GM12864 (cell line): ENCODE measurements around the gene RASL10B.

Experiments used
- DNase-seq: peaks from one replicate; pipeline ENCODE4 v3.0.0-alpha.2; 2011; ENCODE audit warnings: low read depth
- H3K4me3 ChIP-seq: 2 replicates; pipeline ENCODE4 v1.5.1; 2011; ENCODE audit warnings: mild to moderate bottlenecking, low read depth, low read length, control low read depth
- CTCF ChIP-seq: IDR thresholded peaks from 2 replicates; pipeline ENCODE4 v1.5.1; 2011; ENCODE audit warnings: low read depth, mild to moderate bottlenecking, moderate library complexity, low read length, control low read depth, inconsistent platforms; ENCODE audit errors: missing control alignments

RASL10B gene

GRCh38 chr17:35732806-35733136, 1.3 kb downstream of the RASL10B start:
- DNase-seq = no peak
- H3K4me3 ChIP-seq = no peak overlapping the region
- TF ChIP-seq CTCF = no peak

GRCh38 chr17:35733366-35733765, 1.9 kb downstream of the RASL10B start:
- DNase-seq = no peak
- H3K4me3 ChIP-seq = no peak overlapping the region
- TF ChIP-seq CTCF = no peak

GRCh38 chr17:35734396-35734795, 3.0 kb downstream of the RASL10B start:
- no peak for TF ChIP-seq CTCF
- DNase-seq = no peak
- H3K4me3 ChIP-seq = no peak overlapping the region

GRCh38 chr17:35735036-35735805, 3.8 kb downstream of the RASL10B start:
- no peak for TF ChIP-seq CTCF
- no peak overlapping the region for H3K4me3 ChIP-seq
- DNase-seq = no peak

- TF ChIP-seq CTCF = no peak
- DNase-seq = no peak
- no peak overlapping the region for H3K4me3 ChIP-seq
These were observed 4.8 kb downstream of the RASL10B start for GRCh38 chr17:35736236-35736635.

GRCh38 chr17:35738519-35739133, 7.2 kb downstream of the RASL10B start:
- TF ChIP-seq CTCF = no peak
- DNase-seq = no peak
- H3K4me3 ChIP-seq = no peak overlapping the region

- no peak for TF ChIP-seq CTCF
- no peak for DNase-seq
- H3K4me3 ChIP-seq = no peak overlapping the region
These were observed 8.8 kb downstream of the RASL10B start for GRCh38 chr17:35740216-35740615.
